HG03064 (cell line): Measurements from ENCODE around the gene SEC14L6.

Source experiments
- ATAC-seq: cut with Tn5 transposase; IDR thresholded peaks from one replicate; pipeline ENCODE4 v1.9.1; 2021; ENCODE audit warnings: low read depth; ENCODE audit not compliant: unreplicated experiment

Gene SEC14L6

GRCh38 chr22:30500628-30501027 is 45.9 kb downstream of the SEC14L6 start:
- no peak for ATAC-seq

GRCh38 chr22:30497466-30498150 is 48.9 kb downstream of the SEC14L6 start:
- no peak for ATAC-seq

GRCh38 chr22:30495041-30495784 is 51.3 kb downstream of the SEC14L6 start:
- ATAC-seq = no peak

GRCh38 chr22:30492144-30492543 is 54.4 kb downstream of the SEC14L6 start:
- ATAC-seq = no peak

- ATAC-seq = no peak
These were observed 55.2 kb downstream of the SEC14L6 start for GRCh38 chr22:30491381-30491780.

- ATAC-seq = no peak
These were observed 56.1 kb downstream of the SEC14L6 start for GRCh38 chr22:30490399-30490798.

- ATAC-seq = no peak
These were observed 58.4 kb downstream of the SEC14L6 start for GRCh38 chr22:30488121-30488520.

GRCh38 chr22:30486661-30487115 is 59.9 kb downstream of the SEC14L6 start:
- ATAC-seq = no peak

GRCh38 chr22:30486118-30486517 is 60.4 kb downstream of the SEC14L6 start:
- no peak for ATAC-seq

- ATAC-seq = no peak
These were observed 61.1 kb downstream of the SEC14L6 start for GRCh38 chr22:30485362-30485988.

- no peak for ATAC-seq
These were observed 63.4 kb downstream of the SEC14L6 start for GRCh38 chr22:30483169-30483568.

GRCh38 chr22:30481711-30482110 is 64.8 kb downstream of the SEC14L6 start:
- no peak for ATAC-seq

- no peak for ATAC-seq
These were observed 66.6 kb downstream of the SEC14L6 start for GRCh38 chr22:30479981-30480380.

- no peak for ATAC-seq
These were observed 71.7 kb downstream of the SEC14L6 start for GRCh38 chr22:30474683-30475424.

- no peak for ATAC-seq
These were observed 72.4 kb downstream of the SEC14L6 start for GRCh38 chr22:30474121-30474520.

GRCh38 chr22:30472994-30473720 is 73.4 kb downstream of the SEC14L6 start:
- no peak for ATAC-seq
